Central memory CD4-positive, alpha-beta T cell (primary cell): ENCODE data around the gene EPHA5.
"Not testable (repeated sequence)": the region's sequence is repeated elsewhere in the genome, so short reads cannot be mapped to it uniquely, and the experiment has no call there.

Experiments used
- DNase-seq: peaks from one replicate; pipeline ENCODE4 v3.0.0; 2022

Gene EPHA5

GRCh38 chr4:65353098-65353497 is 317.2 kb downstream of the EPHA5 start:
- no peak for DNase-seq

DNA sequence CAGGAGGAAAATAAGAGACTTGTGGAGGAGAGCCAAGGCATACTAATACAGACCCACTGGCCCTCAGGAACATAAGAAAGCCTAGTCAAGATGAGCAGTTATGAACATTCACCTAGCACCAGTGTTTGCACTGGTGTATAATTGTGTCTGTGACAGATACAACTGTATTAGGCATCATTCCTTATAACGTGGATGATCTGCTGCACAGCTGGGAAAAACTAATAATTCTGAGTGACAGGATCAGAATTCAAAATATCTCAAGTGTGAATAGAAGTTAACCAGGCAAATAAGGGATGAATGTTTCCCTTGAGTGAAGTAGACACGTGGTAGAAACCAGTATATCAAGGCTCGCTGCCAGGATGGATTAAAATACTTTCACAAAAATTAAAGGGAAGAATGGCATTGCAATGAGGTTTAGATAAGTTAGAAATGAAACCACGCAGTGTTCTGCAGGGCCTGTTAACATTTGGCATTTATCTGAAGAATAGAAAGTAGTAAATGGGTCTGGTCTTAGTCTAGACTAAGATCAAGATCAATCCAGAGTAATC is 325.9 kb downstream of the EPHA5 start:
- no peak for DNase-seq

GRCh38 chr4:65343342-65343741 is 326.9 kb downstream of the EPHA5 start:
- DNase-seq, result no peak

DNA sequence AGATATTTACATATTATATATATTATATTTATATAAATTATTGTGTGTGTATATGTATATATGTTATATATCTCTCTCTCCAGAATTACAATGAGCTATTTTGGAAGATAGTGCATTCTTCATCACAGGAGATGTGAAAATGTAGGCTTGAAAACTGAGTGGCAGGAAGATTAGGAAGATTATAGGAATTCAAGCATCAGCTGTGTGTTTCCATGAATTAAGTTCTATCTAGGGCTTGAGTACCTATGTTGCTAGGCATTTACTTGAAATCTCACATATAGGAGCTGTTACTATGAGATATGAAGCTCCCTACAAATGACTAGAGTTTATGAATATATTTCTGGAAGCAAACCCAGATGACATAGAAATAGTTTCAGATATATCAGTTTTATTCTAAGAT is 328.7 kb downstream of the EPHA5 start:
- no peak for DNase-seq

DNA sequence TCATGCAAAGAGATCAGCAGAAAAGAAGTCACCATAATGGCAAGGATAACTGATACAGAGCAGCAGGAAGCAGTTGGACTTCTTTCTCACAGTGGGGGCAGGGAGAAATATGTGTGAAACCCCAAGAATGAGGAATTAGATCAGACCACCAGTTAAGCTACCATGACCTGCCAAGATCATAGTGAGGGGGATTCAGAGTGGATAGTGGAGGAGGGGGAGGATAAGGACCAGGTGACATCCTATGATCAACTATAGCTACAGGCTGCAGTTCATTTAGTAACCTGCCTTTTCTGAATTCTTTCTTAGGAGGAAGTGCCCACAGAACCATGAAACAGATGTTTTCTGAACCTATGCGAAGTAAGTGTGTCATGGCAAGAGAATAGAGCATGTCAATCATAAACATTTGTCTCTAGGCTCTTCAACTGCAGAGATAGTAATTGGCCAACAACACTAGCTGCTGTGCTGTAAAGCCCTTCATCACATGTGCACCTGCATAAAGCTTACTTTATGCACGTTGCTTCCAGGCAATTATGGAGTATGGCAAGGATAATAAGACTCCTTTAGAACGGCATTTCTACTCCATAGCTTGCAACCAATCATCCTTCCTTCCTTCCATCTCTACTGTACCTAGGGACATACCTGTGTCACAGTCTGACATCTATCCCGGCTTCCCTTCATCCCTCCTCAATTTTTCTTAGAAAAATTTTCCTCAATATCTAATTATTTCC is 329.7 kb downstream of the EPHA5 start:
- no peak for DNase-seq

DNA sequence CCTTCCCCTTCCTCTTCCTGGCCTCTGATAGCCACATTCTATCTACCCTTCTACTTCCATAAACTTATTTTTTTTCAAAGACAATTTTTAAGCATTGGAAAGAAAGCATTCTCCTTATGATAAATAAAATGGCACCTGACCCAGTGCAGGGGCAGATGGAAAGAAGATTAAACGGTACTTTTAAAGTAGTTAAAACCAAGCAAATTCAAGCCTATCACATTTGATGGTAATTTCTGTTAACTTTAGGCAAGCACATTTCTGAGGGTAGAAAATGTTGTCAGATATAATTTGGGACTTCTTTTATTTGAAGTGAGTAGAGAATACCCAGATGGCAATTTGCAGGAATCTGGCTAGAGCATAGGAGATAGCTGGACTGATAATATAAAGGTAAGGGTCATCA is 332.9 kb downstream of the EPHA5 start:
- DNase-seq, result no peak

DNA sequence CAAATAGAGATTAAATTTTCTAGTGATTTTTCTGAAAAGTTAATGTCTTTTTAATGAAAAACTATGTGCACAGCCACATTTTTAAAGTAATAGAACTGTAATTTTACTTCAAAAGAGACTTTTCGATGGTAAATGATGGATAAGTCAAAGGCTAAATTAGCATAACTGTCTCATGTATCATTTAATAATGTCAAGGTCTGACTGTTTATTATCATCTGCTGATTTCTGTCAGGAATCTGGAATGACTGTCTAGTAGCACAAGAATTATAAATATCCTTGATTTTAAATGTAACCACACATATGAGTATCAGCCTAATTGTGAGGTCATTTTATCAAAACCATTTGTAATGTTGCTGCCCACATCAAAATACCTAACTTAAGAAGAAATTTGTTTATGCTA is 333.8 kb downstream of the EPHA5 start:
- no peak for DNase-seq

DNA sequence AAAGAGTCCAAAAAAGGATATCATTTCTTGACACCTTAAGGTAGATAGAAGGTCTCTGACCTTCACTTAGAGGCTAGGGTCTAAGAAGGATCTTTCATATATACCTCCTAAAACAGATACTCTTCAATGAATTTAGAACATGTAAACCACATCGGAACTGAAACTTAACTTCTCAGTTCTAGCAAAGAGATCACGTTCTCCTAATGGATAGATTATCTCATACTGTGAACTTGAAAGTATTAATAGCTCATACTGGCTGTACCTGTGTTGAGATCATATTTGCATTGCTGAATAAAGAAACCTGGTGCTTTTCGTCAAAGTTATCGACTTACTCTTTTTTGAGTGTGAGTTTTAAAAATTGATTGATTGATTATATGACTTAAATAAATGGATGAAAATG is 353.8 kb downstream of the EPHA5 start:
- DNase-seq, result no peak

DNA sequence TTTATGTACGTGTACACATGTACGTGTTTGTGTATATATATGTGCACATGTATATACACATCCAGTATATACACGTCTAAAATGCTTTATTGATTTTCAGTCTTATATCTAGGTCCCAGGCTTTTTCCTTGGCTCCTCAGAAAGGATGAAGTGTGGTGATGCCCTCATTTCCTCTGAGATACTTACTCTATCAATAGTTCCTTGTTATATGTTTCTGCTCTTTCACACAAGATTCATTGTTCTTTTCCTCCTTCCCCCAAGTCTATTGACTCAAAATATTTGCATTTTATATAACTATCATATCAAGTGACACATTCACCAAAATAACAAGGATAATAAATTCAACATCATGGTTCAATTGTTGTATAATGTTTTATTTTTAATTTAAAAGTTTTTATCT is 359.2 kb downstream of the EPHA5 start:
- DNase-seq, result no peak

GRCh38 chr4:65310586-65310985 is 359.7 kb downstream of the EPHA5 start:
- DNase-seq, result no peak

DNA sequence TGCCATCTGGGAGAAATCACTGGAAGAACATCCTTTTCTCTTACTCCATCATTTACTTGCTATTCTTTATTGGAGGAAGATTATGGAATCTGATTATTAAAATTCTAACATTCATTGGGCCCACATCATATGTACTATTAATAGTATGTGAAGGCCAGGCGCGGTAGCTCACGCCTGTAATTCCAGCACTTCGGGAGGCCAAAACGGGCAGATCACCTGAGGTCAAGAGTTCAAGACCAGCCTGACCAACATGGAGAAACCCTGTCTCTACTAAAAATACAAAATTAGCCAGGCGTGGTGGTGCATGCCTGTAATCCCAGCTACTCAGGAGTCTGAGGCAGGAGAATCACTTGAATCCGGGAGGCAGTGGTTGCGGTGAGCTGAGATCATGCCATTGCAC is 361.7 kb downstream of the EPHA5 start:
- DNase-seq, result not testable (repeated sequence)

GRCh38 chr4:65302145-65302544 is 368.1 kb downstream of the EPHA5 start:
- no peak for DNase-seq

DNA sequence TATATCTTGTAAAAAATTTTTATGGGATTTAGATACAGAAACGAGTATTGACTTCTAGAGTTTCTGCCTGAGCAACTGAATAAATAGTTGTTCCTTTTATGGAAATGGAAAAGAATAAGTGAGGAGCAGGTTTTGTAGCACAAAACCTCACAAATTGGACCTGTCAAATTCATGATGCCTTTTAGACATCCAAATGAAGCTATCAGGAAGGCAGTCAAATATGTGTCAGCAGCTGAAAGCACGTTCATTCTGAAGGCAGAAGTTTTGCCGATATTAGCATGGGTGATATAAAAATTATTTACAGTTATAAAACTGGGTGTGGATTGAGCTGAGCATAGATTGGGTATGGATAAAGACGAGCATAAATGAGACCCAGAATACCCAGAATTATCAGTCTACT is 374.0 kb downstream of the EPHA5 start:
- no peak for DNase-seq

DNA sequence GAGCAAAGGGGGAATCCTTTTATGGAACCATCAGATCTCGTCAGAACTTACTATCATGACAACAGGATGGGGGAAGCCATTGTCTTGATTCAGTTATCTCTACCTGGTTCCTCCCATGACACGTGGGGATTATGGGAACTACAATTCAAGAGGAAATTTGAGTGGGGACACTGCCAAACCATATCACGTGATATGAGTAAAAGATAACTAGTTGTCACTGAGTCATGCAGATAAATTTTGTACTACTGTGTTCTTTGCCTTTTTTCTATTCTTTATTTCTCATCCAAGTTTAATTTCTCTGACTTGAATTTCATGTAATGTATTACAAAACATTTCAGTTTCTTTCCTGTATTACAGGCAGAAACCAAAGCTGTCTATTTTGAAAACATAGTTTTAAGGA is 383.2 kb downstream of the EPHA5 start:
- DNase-seq, result no peak
